HG02885 (cell line): ENCODE measurements around the gene CA10.

ENCODE experiments used
- ATAC-seq: cut with Tn5 transposase; IDR thresholded peaks from one replicate; pipeline ENCODE4 v1.9.1; 2021; ENCODE audit warnings: mild to moderate bottlenecking; ENCODE audit not compliant: unreplicated experiment, poor library complexity

The CA10 gene

DNA sequence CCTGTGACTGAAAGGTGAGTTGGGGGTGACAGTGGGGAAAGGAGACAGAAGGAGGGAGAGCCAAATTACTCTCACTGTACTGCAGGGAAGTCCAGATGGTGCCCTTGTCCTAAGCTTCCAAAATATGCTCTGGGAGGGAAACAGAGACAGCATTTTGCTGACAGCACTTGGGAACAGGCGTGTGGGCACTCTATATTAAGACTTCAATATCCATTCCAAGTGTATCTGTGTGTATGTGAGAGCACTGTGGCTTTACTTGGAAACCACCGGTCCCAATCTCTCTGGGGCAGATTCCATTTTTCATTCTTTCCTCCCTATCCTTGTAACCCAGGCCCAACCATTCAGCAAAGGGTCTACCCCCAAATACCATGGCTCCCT, 490.8 kb downstream of the CA10 start:
- ATAC-seq, result no peak

DNA sequence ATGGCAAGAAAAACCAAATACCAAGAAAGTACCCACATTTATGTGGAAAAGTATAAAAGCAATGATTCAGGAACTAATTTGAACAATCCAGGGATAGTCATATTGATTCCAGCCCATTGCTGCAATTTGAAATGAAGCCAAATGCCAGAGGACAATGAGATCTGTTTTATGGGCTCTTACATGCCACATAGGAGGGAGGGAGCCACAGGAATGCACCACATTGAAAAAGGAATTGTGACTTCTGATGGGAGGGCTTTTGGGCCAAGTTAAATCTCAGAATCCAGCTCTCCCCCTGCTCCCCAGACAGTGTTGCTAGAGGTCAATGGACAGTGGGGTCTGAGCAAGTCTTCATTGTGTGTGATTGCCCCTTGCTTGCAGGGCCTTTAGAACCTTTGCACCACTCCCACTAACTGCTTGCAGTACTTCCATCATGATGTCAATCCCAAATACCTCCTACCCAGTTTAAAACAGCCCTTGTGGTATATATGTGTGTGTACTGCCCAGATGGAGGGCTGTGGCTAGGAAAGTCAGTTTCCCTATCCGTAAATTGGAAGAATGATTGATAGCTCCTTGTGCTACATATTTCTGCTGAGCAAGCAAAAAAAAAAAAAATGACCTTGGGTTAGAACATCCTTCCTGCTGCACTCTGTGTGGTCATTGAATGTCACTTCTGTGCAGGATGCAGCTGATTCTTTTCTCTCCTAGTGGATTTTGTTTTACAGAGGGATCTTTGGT, 491.4 kb downstream of the CA10 start:
- no peak for ATAC-seq

DNA sequence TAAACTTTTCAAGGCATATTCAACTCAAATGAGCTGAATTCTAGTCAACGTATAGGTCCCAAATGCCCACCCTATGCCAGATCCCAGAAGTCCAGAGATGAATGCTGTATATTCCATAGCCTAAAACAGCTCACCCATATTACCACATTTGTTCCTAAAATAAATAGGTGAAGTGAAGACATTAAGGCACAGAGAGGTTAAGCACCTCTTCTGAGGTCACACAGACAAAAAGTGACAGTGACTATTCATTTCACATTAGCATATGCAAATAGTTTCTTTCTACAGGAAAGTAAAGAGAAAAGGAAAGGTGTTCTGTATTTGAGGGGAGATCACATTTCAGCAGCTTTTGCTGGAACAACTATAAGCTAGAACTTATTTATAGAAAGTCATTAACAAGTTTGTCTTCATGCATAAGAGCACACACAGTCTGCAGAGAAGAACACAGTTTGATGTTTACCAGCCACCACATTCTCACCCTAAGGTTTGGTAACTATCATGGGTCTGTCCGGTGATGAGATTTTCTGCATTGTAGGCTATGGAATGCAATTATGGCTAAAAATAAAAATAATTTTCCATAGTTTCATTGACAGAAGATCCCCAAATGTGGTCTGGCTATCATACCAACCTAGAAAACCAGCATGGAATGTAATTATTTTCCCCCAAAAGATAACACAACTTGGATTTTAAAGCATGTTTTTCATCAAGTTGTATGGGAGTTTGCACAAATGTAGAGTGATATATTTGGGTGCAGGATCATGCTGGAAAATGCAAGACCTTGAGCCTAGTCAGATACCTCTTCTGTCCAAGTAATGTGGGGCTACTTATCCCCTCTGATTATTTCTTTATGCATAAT, 496.1 kb downstream of the CA10 start:
- no peak for ATAC-seq

- no peak for ATAC-seq
These were observed 497.1 kb downstream of the CA10 start for GRCh38 chr17:51661403-51661802.

DNA sequence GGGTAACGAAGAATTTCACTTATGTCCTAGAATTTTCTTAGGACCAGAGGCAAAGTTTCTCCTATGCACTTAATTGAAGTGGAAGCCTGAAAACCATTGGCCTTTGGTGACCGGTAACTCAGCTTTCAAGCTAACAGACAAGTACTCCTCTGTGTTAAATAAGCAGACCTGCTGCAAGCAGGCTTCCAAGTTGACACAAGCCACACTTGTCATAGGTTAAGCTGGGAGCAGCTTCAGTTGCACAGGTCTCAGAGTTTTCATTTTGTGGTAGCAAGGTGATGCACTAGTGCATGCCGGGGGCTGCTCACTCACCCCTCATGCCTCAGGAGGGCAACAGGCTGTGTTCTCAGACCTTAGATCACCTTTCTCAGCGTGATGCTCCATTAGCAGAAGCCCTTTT, 498.2 kb downstream of the CA10 start:
- no peak for ATAC-seq

DNA sequence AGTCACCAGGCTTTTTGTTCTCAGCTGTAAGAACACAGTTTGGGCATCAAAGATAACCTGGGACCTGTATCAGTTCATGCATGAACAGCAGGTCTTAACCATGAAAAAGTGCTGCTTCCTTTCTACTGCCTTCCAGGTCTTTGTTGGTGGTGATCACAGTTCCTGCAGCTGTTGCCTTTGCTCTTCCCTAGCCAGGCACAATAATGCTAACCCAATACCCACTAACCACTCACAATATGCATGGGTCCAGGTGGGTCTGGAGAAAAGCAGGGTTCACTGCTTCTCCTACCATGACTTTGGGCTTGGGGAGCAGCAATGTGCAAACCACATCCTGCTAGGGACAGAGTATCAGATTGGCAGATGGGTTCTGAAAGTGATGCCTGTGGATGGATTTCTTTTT, 501.3 kb downstream of the CA10 start:
- no peak for ATAC-seq

DNA sequence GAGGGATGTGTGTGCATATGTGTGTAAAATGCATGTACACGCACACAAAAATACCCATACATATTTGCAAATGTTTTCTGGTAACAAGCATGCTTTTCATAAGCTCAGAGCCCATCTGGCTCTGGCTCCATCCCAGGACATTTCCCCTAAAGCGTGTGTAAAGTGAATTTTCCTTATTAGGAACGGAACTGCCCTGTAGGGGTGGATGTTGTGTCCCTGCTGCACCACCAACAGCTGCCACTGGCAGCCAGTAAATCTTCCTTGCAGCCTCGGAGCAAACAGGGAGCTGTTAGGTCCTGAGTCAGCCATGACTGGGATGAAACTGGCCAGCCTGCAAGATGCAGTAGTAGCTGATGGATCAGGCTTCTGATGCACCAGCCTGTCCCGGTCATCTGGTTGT, 504.6 kb downstream of the CA10 start:
- ATAC-seq, result no peak

DNA sequence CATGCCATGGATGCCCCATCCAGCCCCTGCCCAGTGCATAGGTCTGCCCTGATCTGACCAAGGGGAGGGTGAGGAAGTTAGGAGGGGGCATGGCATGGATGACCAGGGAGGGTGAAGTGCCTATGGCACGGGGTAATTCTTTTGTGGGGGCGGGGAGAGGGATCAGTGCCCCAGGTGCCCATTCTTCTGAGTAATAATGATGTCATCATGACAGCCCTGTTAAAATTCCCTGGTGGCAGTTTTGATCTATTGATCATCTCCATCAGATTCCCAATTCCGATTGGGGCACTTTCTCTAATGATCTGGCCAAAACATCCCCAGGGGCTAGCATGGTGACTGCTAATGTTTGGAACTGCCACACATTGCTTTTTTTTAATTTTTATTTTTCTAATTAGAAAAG, 506.0 kb downstream of the CA10 start:
- ATAC-seq, result no peak

GRCh38 chr17:51651513-51652298, 506.8 kb downstream of the CA10 start:
- ATAC-seq, result no peak

DNA sequence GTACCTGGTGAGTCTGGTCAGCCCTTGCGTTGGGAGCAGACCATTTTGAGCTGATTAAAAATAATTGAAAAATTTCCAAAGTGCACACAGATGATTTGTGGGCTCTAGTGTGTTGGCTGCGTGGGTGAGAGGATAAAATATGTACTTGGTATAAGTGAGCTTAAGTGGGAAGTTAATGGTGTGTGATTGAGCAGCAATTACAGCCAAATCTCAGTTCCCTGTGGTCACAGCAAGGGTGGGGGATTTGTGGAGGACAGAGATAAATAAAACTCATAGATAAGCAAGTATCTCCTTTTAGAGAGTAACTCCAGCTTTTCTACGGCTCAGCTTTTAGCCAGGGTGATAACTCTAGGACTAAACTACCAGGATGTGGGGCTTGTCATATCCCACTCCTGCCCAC, 507.7 kb downstream of the CA10 start:
- ATAC-seq, result no peak

GRCh38 chr17:51650202-51650601, 508.3 kb downstream of the CA10 start:
- ATAC-seq, result no peak

GRCh38 chr17:51647826-51648225, 510.7 kb downstream of the CA10 start:
- ATAC-seq, result no peak

- ATAC-seq, result no peak
These were observed 511.4 kb downstream of the CA10 start for GRCh38 chr17:51647067-51647466.

GRCh38 chr17:51646539-51646938, 512.0 kb downstream of the CA10 start:
- ATAC-seq, result no peak

- ATAC-seq, result no peak
These were observed 513.5 kb downstream of the CA10 start for GRCh38 chr17:51645056-51645455.

DNA sequence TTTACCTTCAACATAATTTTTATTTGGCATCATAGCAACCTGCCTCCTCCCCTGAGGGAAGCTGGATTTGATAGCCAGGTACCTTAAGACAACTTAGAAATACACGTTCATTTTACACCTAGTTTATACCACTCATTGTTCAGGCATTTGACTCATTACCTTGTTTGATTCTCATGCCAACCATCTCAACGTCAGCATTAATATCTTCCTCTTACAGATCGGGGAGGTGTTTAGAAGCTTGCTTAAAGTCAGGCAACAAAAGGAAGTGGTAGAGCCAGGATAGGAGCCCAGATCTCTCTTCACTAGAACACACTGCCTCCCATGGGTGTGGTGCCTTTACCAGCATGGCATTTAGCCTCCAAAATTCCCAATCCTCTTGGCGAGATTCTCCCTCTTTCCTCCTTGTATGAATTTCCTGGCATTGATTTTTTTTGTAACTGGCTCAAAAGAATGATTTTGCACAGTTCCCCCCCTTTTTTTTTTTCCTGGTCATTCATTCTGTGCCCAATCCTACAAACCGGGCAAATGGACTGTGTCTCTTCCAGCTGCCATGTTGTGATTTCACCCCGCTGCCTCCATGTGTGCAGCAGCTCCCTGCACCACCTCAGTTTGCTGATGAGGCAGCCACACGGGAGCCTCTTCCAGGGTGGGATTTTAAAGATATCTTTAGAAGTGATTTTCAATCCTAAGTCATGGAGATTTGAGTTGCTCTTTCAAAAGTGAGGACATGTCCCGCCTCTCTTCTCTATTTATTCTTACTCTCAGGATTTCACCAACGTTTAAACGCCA, 514.6 kb downstream of the CA10 start:
- ATAC-seq, result no peak

DNA sequence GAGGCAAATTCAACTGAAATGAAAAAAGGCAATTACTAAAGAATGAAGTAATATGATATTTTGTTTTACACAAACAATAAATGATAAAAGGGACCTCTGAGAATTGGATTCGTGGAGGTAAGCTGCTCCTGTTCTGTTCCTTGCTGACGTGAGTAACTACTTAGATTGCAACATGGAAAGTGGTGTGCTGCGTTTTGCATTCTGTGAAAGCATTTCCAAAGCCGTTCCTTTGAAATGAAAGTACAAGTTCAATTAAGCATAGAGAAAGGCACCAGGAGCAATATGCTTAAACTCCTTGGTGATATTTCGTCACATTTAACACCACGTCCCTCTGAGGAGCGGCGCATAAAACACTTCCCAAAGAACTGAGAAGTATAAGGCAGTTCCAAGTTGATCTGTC, 516.5 kb downstream of the CA10 start:
- no peak for ATAC-seq

DNA sequence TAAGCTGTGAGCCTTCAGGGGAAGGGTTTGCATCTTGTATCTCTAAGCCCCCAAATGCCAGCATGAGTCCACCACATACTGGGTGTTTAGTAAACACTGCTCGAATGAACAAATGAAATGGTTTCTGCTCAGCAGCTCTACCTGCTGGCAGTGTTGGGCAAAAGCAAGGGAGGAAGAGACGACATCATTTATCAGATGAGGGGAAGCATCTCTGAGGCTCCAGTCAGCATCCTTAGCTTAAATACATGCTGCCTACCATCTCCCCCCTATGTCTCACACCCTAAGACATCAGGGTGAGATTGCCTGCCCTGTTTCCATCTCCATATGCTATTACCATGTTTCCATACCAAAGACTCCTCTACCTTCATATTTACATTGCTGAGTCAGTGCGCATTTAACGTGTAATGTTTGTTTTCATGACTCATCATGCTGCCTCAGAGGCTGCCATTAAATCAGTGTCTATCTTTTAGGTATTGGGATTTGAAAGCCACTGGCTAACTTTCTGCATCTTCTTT, 518.3 kb downstream of the CA10 start:
- peak; percentile 46 for ATAC-seq

GRCh38 chr17:51638971-51639370, 519.5 kb downstream of the CA10 start:
- no peak for ATAC-seq

DNA sequence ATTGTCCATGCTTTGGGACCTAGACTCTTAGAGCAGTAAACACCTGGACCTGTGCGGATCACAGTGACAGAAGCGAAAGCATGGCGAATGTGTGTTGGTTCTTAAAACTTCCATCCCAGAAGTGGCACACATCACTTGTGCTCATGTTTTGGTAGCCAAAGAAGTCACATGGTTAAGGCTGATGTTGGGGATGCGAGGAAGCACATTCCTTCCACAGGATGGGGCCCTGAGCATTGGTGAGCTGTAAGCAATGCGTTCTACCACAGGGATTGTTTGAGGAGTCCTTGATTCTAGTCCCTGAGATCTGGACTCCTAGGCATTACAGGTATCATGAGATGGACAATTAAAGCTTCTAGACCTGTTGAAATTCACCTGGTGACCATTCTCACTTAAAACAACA, 522.2 kb downstream of the CA10 start:
- no peak for ATAC-seq
